ENCODE results near the gene MEIS2.

- TF ChIP-seq SUZ12 (IDR thresholded peaks at IDR 0.05) (no peak), NFRKB (IDR thresholded peaks at IDR 0.05) (no peak), HDGF (IDR thresholded peaks at IDR 0.05; ENCODE audit: borderline replicate concordance) (no peak), BHLHE40 (IDR thresholded peaks at IDR 0.05; ENCODE audit: borderline replicate concordance) (no peak), FOXM1 (IDR thresholded peaks at IDR 0.05; ENCODE audit: borderline replicate concordance) (no peak), SP1 (IDR thresholded peaks at IDR 0.05) (no peak), ELF4 (IDR thresholded peaks at IDR 0.05) (no peak), FOXA1 (IDR thresholded peaks at IDR 0.05) (no peak), FOXK2 (IDR thresholded peaks at IDR 0.05) (no peak), L3MBTL2 (conservative IDR thresholded peaks at IDR 0.05) (no peak), CTBP1 (IDR thresholded peaks at IDR 0.05; ENCODE audit: borderline replicate concordance) (no peak)
Measured at GRCh38 chr15:37149146-37149545, 48.8 kb upstream of the MEIS2 start.

Measured in HEK293T (cell line).